ENCODE results near the gene RBM20.

RBM20 gene

DNA sequence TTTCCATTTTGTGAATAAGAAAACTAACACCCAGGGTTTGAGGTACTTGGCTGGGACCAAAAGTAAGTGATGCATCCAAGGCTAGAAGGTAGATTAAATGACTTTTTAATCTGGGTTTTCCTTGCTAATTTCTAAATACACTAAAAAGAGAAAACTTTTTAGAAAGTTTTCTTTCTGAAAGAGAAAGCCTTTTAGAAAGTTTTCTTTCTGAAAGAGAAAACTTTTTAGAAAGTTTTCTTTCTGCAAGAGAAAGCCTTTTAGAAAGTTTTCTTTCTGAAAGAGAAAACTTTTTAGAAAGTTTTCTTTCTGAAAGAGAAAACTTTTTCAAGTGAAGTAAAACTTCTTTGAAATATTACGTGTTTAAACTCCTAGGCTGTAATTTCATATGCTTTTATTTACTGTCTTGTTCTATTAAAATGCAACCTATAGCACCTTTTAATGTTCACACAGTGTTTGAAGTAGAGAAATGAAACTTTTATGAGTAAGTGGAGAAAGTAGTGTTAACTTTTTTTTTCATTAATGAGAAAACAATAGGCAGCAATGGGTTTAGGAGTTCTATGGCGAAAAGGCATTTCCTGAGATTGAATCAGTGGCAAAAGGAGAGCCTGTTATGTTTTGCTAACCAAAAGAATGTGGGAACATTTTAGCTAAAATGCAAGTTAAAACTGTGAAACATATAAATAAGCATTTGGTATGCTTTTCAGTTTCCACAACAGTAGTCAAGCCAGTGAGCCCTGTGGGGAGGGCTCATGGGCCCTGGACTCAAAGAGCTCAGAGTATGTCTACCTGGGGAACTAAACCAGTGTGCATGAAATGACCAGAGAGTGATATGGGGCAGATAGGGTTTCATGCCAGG, 103.7 kb downstream of the RBM20 start:
- H3K4me3 ChIP-seq (ENCODE audit: low read length), result no peak overlapping the region
- no peak overlapping the region for H4K8ac ChIP-seq (ENCODE audit: low read depth, low read length)
- no peaks in the 10 kb centered on the region for H3K79me2 ChIP-seq (ENCODE audit: control insufficient read depth, insufficient read depth, low read length)
- no peak overlapping the region for H2AK5ac ChIP-seq (ENCODE audit: low read length)
- H3K56ac ChIP-seq (ENCODE audit: low read length), result no peak overlapping the region
- no peak overlapping the region for H3K4ac ChIP-seq (ENCODE audit: low read depth, low read length)
- H3K4me1 ChIP-seq (ENCODE audit: control insufficient read depth, low read depth, low read length), result no peaks in the 10 kb centered on the region
- no peak overlapping the region for H4K5ac ChIP-seq (ENCODE audit: low read length)
- no peaks in the 10 kb centered on the region for H3K79me1 ChIP-seq (ENCODE audit: low read length)
- no peak overlapping the region for H3K23ac ChIP-seq (ENCODE audit: low read length)
- no peaks in the 10 kb centered on the region for H3K27me3 ChIP-seq (ENCODE audit: insufficient read depth, low read length, poor library complexity)
- DNase-seq, result no peak
- H3K18ac ChIP-seq (ENCODE audit: low read length), result no peak overlapping the region
- no peaks in the 10 kb centered on the region for H3K36me3 ChIP-seq (ENCODE audit: control insufficient read depth, insufficient read depth, low read length)
- H2BK5ac ChIP-seq (ENCODE audit: low read length), result no peak overlapping the region
- H3K4me2 ChIP-seq (ENCODE audit: low read length), result no peak overlapping the region
- no peak overlapping the region for H2BK120ac ChIP-seq (ENCODE audit: low read depth, low read length)
- H3K27ac ChIP-seq (ENCODE audit: low read depth, low read length), result no peak overlapping the region
- H2BK15ac ChIP-seq (replicated peaks; ENCODE audit: low read depth), result no peak overlapping the region
- no peak overlapping the region for H3K9ac ChIP-seq (ENCODE audit: low read length)
- no CpG with 5 or more reads among the region's 2 CpGs for WGBS (ENCODE audit: extremely low coverage, insufficient coverage, low lambda C conversion rate)

DNA sequence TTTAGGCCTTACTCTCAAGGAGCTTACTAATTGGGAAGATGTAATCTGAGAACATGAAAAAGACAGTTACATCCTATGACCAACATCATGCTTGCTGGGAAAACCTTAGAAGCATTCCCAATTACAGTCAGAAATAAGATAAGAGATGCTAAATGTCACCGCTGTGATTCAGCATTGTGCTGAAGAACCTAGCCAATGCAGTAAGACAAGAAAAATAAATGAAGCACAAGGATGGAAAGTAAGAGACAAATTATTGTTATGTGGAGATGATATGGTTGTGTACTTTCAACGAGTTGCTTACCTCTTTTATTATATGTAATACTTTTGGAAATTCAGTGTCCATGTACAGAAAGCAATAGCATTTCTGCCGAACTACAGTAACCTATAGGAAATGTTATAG, 104.8 kb downstream of the RBM20 start:
- no peak overlapping the region for H2AK5ac ChIP-seq (ENCODE audit: low read length)
- DNase-seq, result no peak
- WGBS (ENCODE audit: extremely low coverage, insufficient coverage, low lambda C conversion rate), result no CpG with 5 or more reads among the region's 3 CpGs

DNA sequence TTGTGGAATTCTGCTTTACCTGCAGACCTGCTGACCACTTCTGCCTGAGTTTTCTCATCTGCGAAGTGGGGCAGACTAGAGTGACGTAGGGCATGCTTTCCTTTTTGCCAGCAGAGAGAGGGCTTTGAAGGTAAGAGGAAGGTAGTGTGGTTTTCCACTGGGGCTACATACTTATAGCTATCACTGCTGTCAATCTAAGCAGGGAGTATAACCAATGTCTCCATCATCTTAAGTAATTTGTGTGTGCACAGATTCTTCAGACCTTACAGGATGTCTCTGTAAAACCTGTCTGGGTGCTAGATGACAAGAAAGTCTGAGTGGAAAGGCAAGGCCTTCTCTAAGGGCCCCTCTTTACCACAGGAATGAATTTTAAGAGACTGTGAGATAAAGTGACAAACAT, 106.8 kb downstream of the RBM20 start:
- no peak overlapping the region for H3K4ac ChIP-seq (ENCODE audit: low read depth, low read length)
- no peak overlapping the region for H2BK5ac ChIP-seq (ENCODE audit: low read length)
- H3K4me3 ChIP-seq (ENCODE audit: low read length), result no peak overlapping the region
- H4K8ac ChIP-seq (ENCODE audit: low read depth, low read length), result no peak overlapping the region
- DNase-seq, result no peak
- no peaks in the 10 kb centered on the region for H3K27me3 ChIP-seq (ENCODE audit: insufficient read depth, low read length, poor library complexity)
- H3K23ac ChIP-seq (ENCODE audit: low read length), result no peak overlapping the region
- WGBS (ENCODE audit: extremely low coverage, insufficient coverage, low lambda C conversion rate), result no CpG with 5 or more reads among the region's 2 CpGs
- H2BK15ac ChIP-seq (replicated peaks; ENCODE audit: low read depth), result no peak overlapping the region
- H3K9ac ChIP-seq (ENCODE audit: low read length), result no peak overlapping the region
- H3K56ac ChIP-seq (ENCODE audit: low read length), result no peak overlapping the region
- no peak overlapping the region for H3K27ac ChIP-seq (ENCODE audit: low read depth, low read length)
- no peak overlapping the region for H3K4me2 ChIP-seq (ENCODE audit: low read length)
- no peaks in the 10 kb centered on the region for H3K79me1 ChIP-seq (ENCODE audit: low read length)
- no peak overlapping the region for H2BK120ac ChIP-seq (ENCODE audit: low read depth, low read length)
- no peaks in the 10 kb centered on the region for H3K4me1 ChIP-seq (ENCODE audit: control insufficient read depth, low read depth, low read length)
- no peaks in the 10 kb centered on the region for H3K36me3 ChIP-seq (ENCODE audit: control insufficient read depth, insufficient read depth, low read length)
- no peak overlapping the region for H2AK5ac ChIP-seq (ENCODE audit: low read length)
- H3K79me2 ChIP-seq (ENCODE audit: control insufficient read depth, insufficient read depth, low read length), result no peaks in the 10 kb centered on the region
- no peak overlapping the region for H3K18ac ChIP-seq (ENCODE audit: low read length)
- no peak overlapping the region for H4K5ac ChIP-seq (ENCODE audit: low read length)

More for the DNA sequence above, 104.8 kb downstream of the RBM20 start:
- no peaks in the 10 kb centered on the region for H3K4me1 ChIP-seq (ENCODE audit: control insufficient read depth, low read depth, low read length)
- H3K4me2 ChIP-seq (ENCODE audit: low read length), result no peak overlapping the region
- no peaks in the 10 kb centered on the region for H3K36me3 ChIP-seq (ENCODE audit: control insufficient read depth, insufficient read depth, low read length)
- no peak overlapping the region for H3K23ac ChIP-seq (ENCODE audit: low read length)
- H4K8ac ChIP-seq (ENCODE audit: low read depth, low read length), result no peak overlapping the region
- no peaks in the 10 kb centered on the region for H3K79me2 ChIP-seq (ENCODE audit: control insufficient read depth, insufficient read depth, low read length)
- H3K27ac ChIP-seq (ENCODE audit: low read depth, low read length), result no peak overlapping the region
- H2BK120ac ChIP-seq (ENCODE audit: low read depth, low read length), result no peak overlapping the region
- no peaks in the 10 kb centered on the region for H3K27me3 ChIP-seq (ENCODE audit: insufficient read depth, low read length, poor library complexity)
- H3K18ac ChIP-seq (ENCODE audit: low read length), result no peak overlapping the region
- H4K5ac ChIP-seq (ENCODE audit: low read length), result no peak overlapping the region
- H2BK5ac ChIP-seq (ENCODE audit: low read length), result no peak overlapping the region
- H3K9ac ChIP-seq (ENCODE audit: low read length), result no peak overlapping the region
- H2BK15ac ChIP-seq (replicated peaks; ENCODE audit: low read depth), result no peak overlapping the region
- H3K56ac ChIP-seq (ENCODE audit: low read length), result no peak overlapping the region
- H3K79me1 ChIP-seq (ENCODE audit: low read length), result no peaks in the 10 kb centered on the region
- H3K4me3 ChIP-seq (ENCODE audit: low read length), result no peak overlapping the region
- H3K4ac ChIP-seq (ENCODE audit: low read depth, low read length), result no peak overlapping the region

DNA sequence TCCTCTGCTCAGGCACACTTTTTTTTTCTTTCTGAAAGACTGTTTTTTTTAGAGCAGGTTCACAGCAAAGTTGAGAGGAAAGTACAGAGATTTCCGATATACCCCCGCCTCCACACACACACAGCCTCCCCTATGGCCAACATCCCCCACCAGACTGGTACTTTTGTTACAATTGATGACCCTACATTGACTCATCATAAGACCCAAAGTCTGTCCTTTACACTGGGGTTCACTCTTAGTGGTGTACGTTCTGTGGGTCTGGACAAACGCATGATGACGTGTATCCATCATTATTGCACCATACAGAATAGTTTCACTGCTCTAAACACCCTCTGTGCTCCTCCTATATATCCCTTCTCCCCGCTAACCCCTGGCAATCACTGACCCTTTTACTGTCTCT, 107.7 kb downstream of the RBM20 start:
- Histone ChIP-seq H3K79me1 (ENCODE audit: low read length) (no peaks in the 10 kb centered on the region), H4K5ac (ENCODE audit: low read length) (no peak overlapping the region), H3K9ac (ENCODE audit: low read length) (no peak overlapping the region), H3K18ac (ENCODE audit: low read length) (no peak overlapping the region), H3K27ac (ENCODE audit: low read depth, low read length) (no peak overlapping the region), H3K56ac (ENCODE audit: low read length) (no peak overlapping the region), H3K4me1 (ENCODE audit: control insufficient read depth, low read depth, low read length) (no peaks in the 10 kb centered on the region), H2BK120ac (ENCODE audit: low read depth, low read length) (no peak overlapping the region), H2BK5ac (ENCODE audit: low read length) (no peak overlapping the region), H3K36me3 (ENCODE audit: control insufficient read depth, insufficient read depth, low read length) (no peaks in the 10 kb centered on the region), H4K8ac (ENCODE audit: low read depth, low read length) (no peak overlapping the region), H3K4ac (ENCODE audit: low read depth, low read length) (no peak overlapping the region), H2BK15ac (replicated peaks; ENCODE audit: low read depth) (no peak overlapping the region), H3K4me3 (ENCODE audit: low read length) (no peak overlapping the region), H3K4me2 (ENCODE audit: low read length) (no peak overlapping the region), H3K79me2 (ENCODE audit: control insufficient read depth, insufficient read depth, low read length) (no peaks in the 10 kb centered on the region), H2AK5ac (ENCODE audit: low read length) (no peak overlapping the region), H3K27me3 (ENCODE audit: insufficient read depth, low read length, poor library complexity) (no peaks in the 10 kb centered on the region), H3K23ac (ENCODE audit: low read length) (no peak overlapping the region)
- no CpG with 5 or more reads among the region's 6 CpGs for WGBS (ENCODE audit: extremely low coverage, insufficient coverage, low lambda C conversion rate)
- no peak for DNase-seq

DNA sequence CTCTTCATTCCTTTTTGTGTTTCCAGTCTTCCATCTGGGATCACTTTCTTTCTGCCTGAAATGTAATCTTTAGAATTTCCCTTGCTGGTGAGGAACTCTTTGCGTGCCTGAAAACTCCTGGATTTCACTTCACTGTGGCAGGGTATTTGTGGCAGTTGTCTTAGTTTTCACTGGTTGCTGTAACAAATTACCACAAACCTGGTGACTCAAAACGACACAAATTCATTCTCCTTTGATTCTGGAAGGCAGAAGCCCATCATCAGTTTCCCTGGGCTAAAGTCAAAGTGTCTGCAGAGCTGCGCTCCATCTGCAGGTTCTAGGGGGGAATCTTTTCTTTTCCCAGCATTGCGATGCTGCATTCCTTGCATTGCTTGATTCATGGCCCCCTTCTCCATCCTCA, 109.3 kb downstream of the RBM20 start:
- H3K23ac ChIP-seq (ENCODE audit: low read length), result no peak overlapping the region

More for the DNA sequence above, 109.3 kb downstream of the RBM20 start:
- Histone ChIP-seq H3K4me2 (ENCODE audit: low read length) (no peak overlapping the region), H4K5ac (ENCODE audit: low read length) (no peak overlapping the region), H4K8ac (ENCODE audit: low read depth, low read length) (peak overlapping the region; percentile 44), H2AK5ac (ENCODE audit: low read length) (no peak overlapping the region), H2BK120ac (ENCODE audit: low read depth, low read length) (no peak overlapping the region), H3K36me3 (ENCODE audit: control insufficient read depth, insufficient read depth, low read length) (no peaks in the 10 kb centered on the region), H3K4me1 (ENCODE audit: control insufficient read depth, low read depth, low read length) (no peaks in the 10 kb centered on the region), H3K4ac (ENCODE audit: low read depth, low read length) (no peak overlapping the region), H2BK5ac (ENCODE audit: low read length) (no peak overlapping the region), H3K79me2 (ENCODE audit: control insufficient read depth, insufficient read depth, low read length) (no peaks in the 10 kb centered on the region), H2BK15ac (replicated peaks; ENCODE audit: low read depth) (no peak overlapping the region), H3K27me3 (ENCODE audit: insufficient read depth, low read length, poor library complexity) (no peaks in the 10 kb centered on the region), H3K18ac (ENCODE audit: low read length) (no peak overlapping the region), H3K79me1 (ENCODE audit: low read length) (no peaks in the 10 kb centered on the region), H3K9ac (ENCODE audit: low read length) (no peak overlapping the region), H3K4me3 (ENCODE audit: low read length) (no peak overlapping the region), H3K56ac (ENCODE audit: low read length) (no peak overlapping the region), H3K27ac (ENCODE audit: low read depth, low read length) (no peak overlapping the region)
- no peak for DNase-seq
- no CpG with 5 or more reads among the region's 4 CpGs for WGBS (ENCODE audit: extremely low coverage, insufficient coverage, low lambda C conversion rate)
